Measurements from ENCODE around the gene INPP4B. TPM values are rescaled to one million over a fixed set of nuclear protein-coding genes. Genes with fewer than 3 reads are reported as not detected.

The INPP4B gene
- total RNA-seq, 1 donor from 2014 or later: 84.9 TPM

DNA sequence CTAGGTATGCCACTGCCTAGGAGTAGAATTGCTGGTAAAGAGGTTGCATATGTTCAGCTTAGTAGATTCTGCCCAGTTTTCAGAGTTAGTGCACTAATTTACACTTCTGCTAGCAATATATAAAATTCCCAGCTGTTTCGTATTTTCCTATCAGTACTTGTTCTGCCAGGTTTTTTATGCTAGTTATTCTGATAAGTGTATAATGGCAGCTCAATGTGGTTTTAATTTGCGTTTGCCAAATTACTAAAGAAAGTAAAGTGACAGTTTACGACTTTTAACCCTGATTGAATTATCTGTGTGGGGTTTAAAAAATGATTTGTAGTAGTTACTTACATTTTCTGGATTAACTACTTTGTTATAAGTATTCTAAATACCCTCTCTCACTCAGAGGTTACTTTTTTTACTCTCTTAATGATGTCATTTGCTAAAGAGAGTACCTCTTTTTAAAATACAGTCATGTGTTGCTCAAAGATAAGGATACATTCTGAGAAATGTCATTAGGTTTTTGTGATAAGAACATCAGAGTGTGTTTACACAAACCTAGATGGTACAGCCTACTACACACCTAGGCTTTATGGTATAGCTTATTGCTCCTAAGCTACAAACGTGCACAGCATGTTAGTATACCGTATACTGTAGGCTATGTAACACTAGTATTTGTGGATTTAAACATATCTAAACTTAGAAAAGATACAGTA lies 846.5 kb downstream of the INPP4B start:
- DNase-seq (ENCODE audit: low spot score): no peak

DNA sequence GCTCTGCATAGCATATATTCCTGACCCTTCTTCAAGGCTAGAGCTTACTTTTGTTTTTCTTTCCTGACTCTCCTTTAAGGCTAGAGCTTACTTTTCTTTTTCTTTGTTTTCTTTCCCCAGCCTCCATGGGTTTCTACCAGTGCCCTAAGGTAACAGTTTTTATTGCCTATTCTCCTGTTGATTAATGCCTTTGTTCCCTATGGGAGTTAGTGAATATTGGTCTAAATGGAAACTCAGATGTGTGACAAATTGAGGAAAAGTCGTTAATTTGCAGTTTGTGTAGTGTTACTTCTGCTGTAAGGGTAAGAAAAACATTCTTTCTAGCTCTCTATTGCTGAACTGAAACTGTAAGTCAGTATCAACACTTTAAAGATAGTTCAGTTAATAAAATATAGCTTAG lies 851.0 kb downstream of the INPP4B start:
- no peak for DNase-seq (ENCODE audit: low spot score)

DNA sequence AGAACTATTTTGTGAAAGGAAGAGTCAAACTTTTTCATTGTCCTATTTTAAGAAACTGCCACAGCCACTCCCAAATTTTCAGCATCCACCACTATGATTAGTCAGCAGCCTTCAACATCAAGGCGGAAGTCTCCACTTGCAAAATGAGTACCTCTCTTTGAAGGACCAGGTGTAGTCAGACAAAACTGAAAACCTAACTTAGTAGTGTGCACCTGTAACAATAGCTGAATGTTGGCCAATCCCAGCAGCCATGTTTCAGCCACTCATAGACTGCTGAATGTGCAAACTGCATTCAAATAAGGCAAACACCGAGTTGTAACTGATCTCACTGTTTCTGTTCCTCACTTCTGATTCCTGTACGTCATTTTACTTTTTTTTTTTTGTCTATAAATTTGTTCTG lies 868.7 kb downstream of the INPP4B start:
- no peak for DNase-seq (ENCODE audit: low spot score)
